HG03066 (cell line): ENCODE measurements around the gene GPD1L.
"Not testable (repeated sequence)": the region's sequence is repeated elsewhere in the genome, so short reads cannot be mapped to it uniquely, and the experiment has no call there.

ENCODE experiments used
- ATAC-seq: cut with Tn5 transposase; IDR thresholded peaks from one replicate; pipeline ENCODE4 v1.9.1; 2021; ENCODE audit warnings: low read depth; ENCODE audit not compliant: unreplicated experiment

The GPD1L gene

GRCh38 chr3:32177702-32178198 is 71.3 kb downstream of the GPD1L start:
- peak; percentile 67 for ATAC-seq

GRCh38 chr3:32180141-32180784 is 73.8 kb downstream of the GPD1L start:
- ATAC-seq = no peak

- ATAC-seq = no peak
Measured at GRCh38 chr3:32181365-32181764, 74.9 kb downstream of the GPD1L start.

GRCh38 chr3:32181796-32182195 is 75.4 kb downstream of the GPD1L start:
- ATAC-seq = no peak

- ATAC-seq = no peak
Measured at GRCh38 chr3:32184187-32184730, 77.8 kb downstream of the GPD1L start.

- ATAC-seq = no peak
Measured at GRCh38 chr3:32186097-32186496, 79.7 kb downstream of the GPD1L start.

GRCh38 chr3:32186876-32187275 is 80.5 kb downstream of the GPD1L start:
- no peak for ATAC-seq

GRCh38 chr3:32189693-32190092 is 83.3 kb downstream of the GPD1L start:
- no peak for ATAC-seq

GRCh38 chr3:32190556-32190955 is 84.1 kb downstream of the GPD1L start:
- not testable (repeated sequence) for ATAC-seq

GRCh38 chr3:32193101-32193500 is 86.7 kb downstream of the GPD1L start:
- no peak for ATAC-seq

GRCh38 chr3:32194653-32195052 is 88.2 kb downstream of the GPD1L start:
- ATAC-seq = no peak

- ATAC-seq = no peak
Measured at GRCh38 chr3:32195995-32196540, 89.6 kb downstream of the GPD1L start.

GRCh38 chr3:32197991-32198390 is 91.6 kb downstream of the GPD1L start:
- no peak for ATAC-seq

- ATAC-seq = no peak
Measured at GRCh38 chr3:32198714-32199113, 92.3 kb downstream of the GPD1L start.

- no peak for ATAC-seq
Measured at GRCh38 chr3:32200490-32200889, 94.1 kb downstream of the GPD1L start.

GRCh38 chr3:32200992-32201758 is 94.8 kb downstream of the GPD1L start:
- no peak for ATAC-seq

GRCh38 chr3:32202496-32202895 is 96.1 kb downstream of the GPD1L start:
- ATAC-seq = no peak

- no peak for ATAC-seq
Measured at GRCh38 chr3:32203854-32204253, 97.4 kb downstream of the GPD1L start.

GRCh38 chr3:32208447-32208846 is 102.0 kb downstream of the GPD1L start:
- ATAC-seq = no peak

- no peak for ATAC-seq
Measured at GRCh38 chr3:32215185-32215584, 108.8 kb downstream of the GPD1L start.

- ATAC-seq = no peak
Measured at GRCh38 chr3:32216172-32216783, 109.9 kb downstream of the GPD1L start.
